Parathyroid adenoma (tissue), 2 donors: ENCODE measurements around the gene HBQ1.

Source experiments
- H2AFZ ChIP-seq: fragments of 300-600 bp; sonication (generic); one replicate; pipeline ENCODE4 v1.7.0; 2017; ENCODE audit warnings: antibody characterized with exemption, mild to moderate bottlenecking
- H3K27ac ChIP-seq: fragments of 300-600 bp; sonication (generic); one replicate; pipeline ENCODE4 v1.7.0; 2017
- H3K27me3 ChIP-seq: fragments of 300-600 bp; sonication (generic); one replicate; pipeline ENCODE4 v1.7.0; 2017; ENCODE audit warnings: low read length; ENCODE audit not compliant: control insufficient read depth, insufficient read depth
- H3K36me3 ChIP-seq: fragments of 300-600 bp; sonication (generic); one replicate; pipeline ENCODE4 v1.7.0; 2017; ENCODE audit warnings: low read length; ENCODE audit not compliant: control insufficient read depth, insufficient read depth
- H3K4me1 ChIP-seq: fragments of 300-600 bp; sonication (generic); one replicate; pipeline ENCODE4 v1.7.0; 2017; ENCODE audit warnings: control low read depth
- H3K4me2 ChIP-seq: fragments of 300-600 bp; sonication (generic); one replicate; pipeline ENCODE4 v1.7.0; 2017; ENCODE audit warnings: low read length
- H3K4me3 ChIP-seq: fragments of 300-600 bp; sonication (generic); one replicate; pipeline ENCODE4 v1.7.0; 2017; ENCODE audit warnings: low read depth, low read length
- H3K79me2 ChIP-seq: fragments of 300-600 bp; sonication (generic); one replicate; pipeline ENCODE4 v1.7.0; 2017; ENCODE audit warnings: control low read depth
- H3K9ac ChIP-seq: fragments of 300-600 bp; sonication (generic); one replicate; pipeline ENCODE4 v1.7.0; 2017; ENCODE audit warnings: mild to moderate bottlenecking
- H3K9me3 ChIP-seq: fragments of 300-600 bp; sonication (generic); one replicate; pipeline ENCODE4 v1.7.0; 2017; ENCODE audit warnings: low read length; ENCODE audit not compliant: control insufficient read depth
- CTCF ChIP-seq: fragments of 300-600 bp; sonication (generic); IDR thresholded peaks from one replicate; pipeline ENCODE4 v1.7.0; 2017; ENCODE audit warnings: antibody characterized with exemption, mild to moderate bottlenecking
- donor health status: primary hyperparathyroidism.

HBQ1 gene

GRCh38 chr16:165539-166374, 14.5 kb upstream of the HBQ1 start, which contains the start of gene HBM:
HBM (plus strand) TSS chr16:165978; CDS start chr16:165998, 20 bp downstream.
- no peak within 1 kb of the TSS for H3K27ac ChIP-seq
- no peaks in the 10 kb centered on the region for H3K79me2 ChIP-seq
- H3K4me1 ChIP-seq, result peaks cover 7% of the 10 kb centered on the region
- peak within 1 kb of the TSS; percentile 31 for H3K4me2 ChIP-seq
- no peaks in the 10 kb centered on the region for H3K9me3 ChIP-seq
- no peak for TF ChIP-seq CTCF
- H3K27me3 ChIP-seq, result peaks cover 17% of the 10 kb centered on the region
- H3K9ac ChIP-seq, result no peak within 1 kb of the TSS
- H3K36me3 ChIP-seq, result no peaks in the 10 kb centered on the region
- peak within 1 kb of the TSS; percentile 29 for H2AFZ ChIP-seq
- no peak within 1 kb of the TSS for H3K4me3 ChIP-seq

- Histone ChIP-seq H3K9ac (no peak overlapping the region), H3K9me3 (no peaks in the 10 kb centered on the region), H3K27ac (no peak overlapping the region), H2AFZ (no peak overlapping the region), H3K79me2 (no peaks in the 10 kb centered on the region), H3K4me2 (no peak overlapping the region), H3K4me3 (no peak overlapping the region), H3K4me1 (peaks cover 7% of the 10 kb centered on the region), H3K36me3 (no peaks in the 10 kb centered on the region), H3K27me3 (peaks cover 17% of the 10 kb centered on the region)
- no peak for TF ChIP-seq CTCF
Observed at GRCh38 chr16:166375-167121, 13.7 kb upstream of the HBQ1 start.

- no peak for TF ChIP-seq CTCF
- no peak overlapping the region for H3K27ac ChIP-seq
- H3K4me3 ChIP-seq, result no peak overlapping the region
- no peak overlapping the region for H3K4me2 ChIP-seq
- H2AFZ ChIP-seq, result no peak overlapping the region
- no peak overlapping the region for H3K9ac ChIP-seq
- H3K4me1 ChIP-seq, result peaks cover 7% of the 10 kb centered on the region
- H3K36me3 ChIP-seq, result no peaks in the 10 kb centered on the region
- no peaks in the 10 kb centered on the region for H3K9me3 ChIP-seq
- H3K79me2 ChIP-seq, result no peaks in the 10 kb centered on the region
- H3K27me3 ChIP-seq, result peaks cover 17% of the 10 kb centered on the region
Observed at GRCh38 chr16:167122-167690, 13.1 kb upstream of the HBQ1 start.

GRCh38 chr16:168424-168823, 11.8 kb upstream of the HBQ1 start:
- peaks cover 17% of the 10 kb centered on the region for H3K27me3 ChIP-seq

More at GRCh38 chr16:168424-168823, 11.8 kb upstream of the HBQ1 start:
- H2AFZ ChIP-seq, result no peak overlapping the region
- no peaks in the 10 kb centered on the region for H3K79me2 ChIP-seq
- no peaks in the 10 kb centered on the region for H3K9me3 ChIP-seq
- no peak overlapping the region for H3K9ac ChIP-seq
- no peak overlapping the region for H3K4me2 ChIP-seq
- H3K4me1 ChIP-seq, result peaks cover 7% of the 10 kb centered on the region
- no peak overlapping the region for H3K4me3 ChIP-seq
- TF ChIP-seq CTCF, result no peak
- H3K36me3 ChIP-seq, result no peaks in the 10 kb centered on the region
- H3K27ac ChIP-seq, result no peak overlapping the region
